UCSD-AML1 (cell line): Measurements from ENCODE around the gene GAS7.
"Not testable (repeated sequence)": the region's sequence is repeated elsewhere in the genome, so short reads cannot be mapped to it uniquely, and the experiment has no call there.

Experiments used
- DNase-seq: peaks from one replicate; lab custom pipeline; 2025; ENCODE audit not compliant: unreplicated experiment; lab: John Stamatoyannopoulos, UW

The GAS7 gene

DNA sequence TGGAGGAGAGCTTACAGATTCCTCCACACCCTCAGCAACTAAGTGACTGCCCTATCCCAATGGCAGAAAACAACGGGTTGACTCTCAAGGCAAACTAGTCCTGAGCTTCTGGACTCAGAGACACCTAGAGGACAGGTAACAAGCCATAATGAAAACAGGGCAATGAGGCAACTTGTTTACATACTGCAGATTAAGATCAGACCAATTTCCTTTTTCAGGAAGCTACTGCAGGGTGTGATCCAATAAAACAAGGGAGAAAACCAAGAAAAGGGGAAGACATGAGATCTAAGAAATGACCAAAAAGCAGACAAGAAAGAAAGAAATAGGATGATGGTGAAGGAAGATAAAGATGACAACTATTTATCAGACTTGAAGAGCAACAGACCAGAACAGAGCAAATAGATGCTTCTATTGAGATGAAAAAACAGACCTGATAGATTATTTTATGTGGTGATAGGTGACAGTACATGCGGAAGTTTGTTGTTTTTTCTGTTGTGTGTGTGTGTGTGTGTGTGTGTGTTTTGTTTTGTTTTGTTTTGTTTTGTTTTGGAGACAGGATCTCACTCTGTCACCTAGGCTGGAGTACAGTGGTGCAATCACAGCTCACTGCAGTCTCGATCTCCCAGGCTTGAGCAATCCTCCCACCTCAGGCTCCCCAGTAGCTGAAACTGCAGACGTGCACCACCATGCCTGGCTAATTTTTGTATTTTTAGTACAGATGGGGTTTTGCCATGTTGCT is 120.7 kb downstream of the GAS7 start:
- DNase-seq = no peak

DNA sequence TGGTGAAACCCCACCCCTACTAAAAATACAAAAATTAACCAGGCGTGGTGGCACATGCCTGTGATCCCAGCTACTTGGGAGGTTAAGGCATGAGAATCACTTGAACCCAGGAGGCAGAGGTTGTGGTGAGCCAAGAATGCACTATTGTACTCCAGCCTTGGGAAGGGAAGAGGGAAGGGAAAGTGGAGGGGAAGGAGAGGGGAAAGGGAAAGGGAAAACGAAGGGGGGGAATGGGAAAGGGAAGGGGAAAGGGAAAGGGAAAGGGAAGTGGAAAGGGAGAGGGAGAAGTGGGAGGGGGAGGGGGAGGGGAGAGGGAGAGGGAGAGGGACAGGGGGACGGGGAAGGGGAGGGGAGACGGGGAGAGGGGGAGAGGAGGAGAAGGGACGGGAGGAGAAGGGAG is 122.5 kb downstream of the GAS7 start:
- DNase-seq = no peak

DNA sequence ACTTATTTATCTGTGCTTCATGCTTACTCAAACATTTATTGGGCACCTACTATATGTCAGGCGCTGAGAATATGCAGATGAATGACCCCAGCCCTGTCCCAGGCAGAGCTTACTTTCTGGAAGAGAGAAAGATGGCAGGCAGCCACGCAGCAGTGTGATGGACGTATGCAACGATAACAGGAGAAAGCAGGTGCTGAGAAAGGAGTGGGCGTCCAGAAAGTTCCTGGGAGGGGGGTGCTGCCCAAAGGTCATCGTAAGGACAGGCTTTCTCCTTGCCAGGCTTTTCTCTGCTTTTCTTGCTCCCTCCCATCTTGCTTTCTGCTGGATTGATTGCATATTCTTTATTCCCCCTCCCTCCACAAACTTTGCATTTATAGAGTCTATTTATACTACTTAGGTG is 124.5 kb downstream of the GAS7 start:
- no peak for DNase-seq

DNA sequence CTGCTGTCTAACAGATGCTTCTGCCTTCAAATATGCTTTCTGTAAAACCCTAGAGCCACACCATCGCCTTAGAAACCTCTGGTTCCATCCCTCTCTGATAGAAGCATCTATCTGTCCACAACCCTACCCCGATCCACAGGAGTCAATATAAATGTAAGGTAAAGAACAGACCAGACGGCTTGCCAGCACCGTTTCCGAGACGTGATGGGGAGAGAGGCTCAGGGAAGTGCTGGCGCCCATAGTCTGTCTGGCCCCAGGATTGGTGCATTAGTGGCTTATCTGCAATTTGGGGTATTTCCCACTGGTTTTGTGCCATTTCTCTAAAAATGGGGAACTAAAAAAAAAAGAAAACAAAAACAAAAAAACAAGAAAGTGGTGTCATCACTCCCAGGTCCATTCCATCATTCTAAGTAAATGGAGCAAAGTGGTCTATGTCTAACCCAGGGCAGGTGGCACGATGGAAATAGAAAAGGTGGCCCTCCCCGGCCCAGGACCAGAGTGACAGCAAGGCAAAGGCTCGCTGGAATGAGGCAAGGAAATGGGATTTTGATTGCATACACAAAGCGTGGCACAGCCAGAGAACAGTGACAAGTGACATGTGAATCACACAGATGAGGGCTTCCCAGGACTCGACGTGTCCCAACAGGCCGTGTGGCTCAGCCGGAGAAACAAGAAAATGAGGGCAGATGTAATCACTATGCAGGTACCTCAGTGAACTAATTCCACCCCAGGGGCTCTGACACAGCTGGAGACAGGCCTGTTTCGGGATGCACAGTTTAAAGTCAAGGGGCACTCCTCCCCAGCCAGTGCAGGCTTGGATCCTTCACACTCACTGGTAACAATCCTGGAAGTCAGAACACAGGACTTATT is 125.6 kb downstream of the GAS7 start:
- no peak for DNase-seq

DNA sequence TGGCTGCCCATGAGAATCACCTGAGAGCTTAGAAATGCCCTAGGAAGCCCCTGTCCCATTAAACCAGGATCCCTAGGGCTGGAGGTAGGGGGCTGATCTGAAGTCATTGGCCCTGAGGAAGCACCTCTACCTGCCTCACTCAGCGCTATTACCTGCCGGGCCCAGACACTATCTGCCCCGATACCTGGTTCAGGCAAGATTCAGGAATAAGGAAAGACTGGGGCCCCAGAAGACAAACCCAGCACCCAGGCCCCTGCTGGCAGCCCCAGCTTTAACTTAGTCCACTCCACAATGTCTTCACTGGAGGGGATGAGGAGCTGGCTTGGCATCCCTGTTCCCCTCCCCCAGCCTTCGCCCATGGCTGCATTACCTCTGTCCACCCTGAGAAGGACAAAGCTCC is 126.3 kb downstream of the GAS7 start:
- no peak for DNase-seq

DNA sequence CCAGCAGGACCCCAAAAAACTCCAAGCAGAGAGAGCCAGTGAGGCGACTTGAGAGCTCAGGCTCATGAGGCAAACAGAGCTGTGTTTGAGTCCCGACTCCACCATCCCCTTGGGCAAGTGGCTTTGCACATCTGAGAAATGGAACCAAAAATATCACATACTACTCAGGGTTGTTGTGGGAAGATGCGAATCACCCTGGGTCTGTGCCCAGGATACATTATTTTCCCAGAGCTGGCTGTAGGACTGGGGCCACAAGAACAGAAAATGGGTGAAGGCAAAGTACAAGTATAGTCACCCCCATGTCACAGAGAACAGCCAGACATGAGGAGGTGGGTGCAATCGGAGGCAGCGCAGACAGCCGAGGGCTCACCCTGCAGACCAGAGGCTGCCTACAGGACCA is 127.3 kb downstream of the GAS7 start:
- DNase-seq = no peak

DNA sequence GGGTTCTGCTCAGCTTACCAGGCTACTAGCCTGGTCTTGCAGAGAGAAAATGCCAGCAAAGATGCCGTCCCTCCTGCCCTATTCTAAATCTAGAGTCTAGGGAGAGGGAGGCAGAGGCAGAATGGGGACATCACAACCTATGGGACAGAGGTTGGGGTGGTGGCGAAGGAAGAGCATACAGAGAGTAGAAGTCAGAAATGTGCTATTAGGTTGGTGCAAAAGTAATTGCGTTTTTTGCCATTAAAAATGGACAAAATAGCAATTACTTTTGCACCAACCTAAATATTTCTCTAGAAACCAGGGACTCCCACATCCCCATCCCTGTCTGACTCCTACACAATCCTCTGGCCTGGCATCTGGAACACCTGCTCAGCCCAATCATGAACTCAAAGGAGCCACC is 127.7 kb downstream of the GAS7 start:
- DNase-seq = no peak

DNA sequence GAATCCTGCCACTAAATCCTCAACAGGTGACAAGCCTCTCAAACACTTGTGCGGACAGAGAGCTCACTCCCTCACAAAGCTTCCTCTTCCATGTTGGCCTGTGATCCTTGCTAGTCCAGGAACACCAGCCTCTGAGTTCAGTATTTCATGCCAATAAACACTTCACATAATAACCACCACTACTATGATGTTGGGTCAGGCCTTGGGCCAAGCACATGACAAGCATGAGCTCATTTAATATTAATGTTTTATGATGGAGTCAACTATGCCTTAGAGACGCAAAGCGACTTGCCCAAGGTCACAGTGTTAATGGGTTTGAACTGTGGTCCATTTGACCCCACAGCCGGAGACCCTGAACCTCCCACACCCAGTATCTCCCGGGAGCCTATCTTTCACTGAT is 129.1 kb downstream of the GAS7 start:
- DNase-seq = no peak

DNA sequence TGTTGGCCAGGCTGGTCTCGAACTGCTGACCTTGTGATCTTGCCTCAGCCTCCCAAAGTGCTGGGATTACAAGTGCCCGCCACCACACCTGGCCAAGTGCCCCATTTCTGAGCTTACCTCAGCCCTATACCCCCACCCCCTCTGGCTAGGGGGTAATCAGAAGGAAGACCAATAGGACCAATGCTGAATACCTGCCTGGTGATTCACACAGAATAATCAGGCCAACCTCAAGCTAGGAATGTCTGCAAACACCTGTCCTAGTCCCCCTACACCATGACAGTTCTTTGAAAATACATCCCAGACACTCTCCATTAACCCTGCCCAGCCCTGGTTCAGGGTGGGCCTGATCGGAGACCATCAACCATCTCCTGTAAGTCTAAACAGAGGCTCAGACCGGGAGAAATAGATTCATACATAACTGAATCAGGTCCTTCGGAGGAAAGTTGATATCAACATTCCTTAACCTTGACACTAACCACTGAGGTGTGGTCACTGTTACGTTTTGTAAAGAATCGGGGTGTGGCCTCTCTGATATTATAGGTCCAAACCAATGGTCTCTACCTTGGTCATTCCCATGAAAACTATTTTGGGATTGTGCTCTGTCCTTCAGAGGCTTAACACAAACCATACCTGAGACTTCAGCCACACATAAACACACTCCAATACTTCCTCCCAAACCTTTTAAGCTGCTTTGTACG is 130.8 kb downstream of the GAS7 start:
- no peak for DNase-seq

DNA sequence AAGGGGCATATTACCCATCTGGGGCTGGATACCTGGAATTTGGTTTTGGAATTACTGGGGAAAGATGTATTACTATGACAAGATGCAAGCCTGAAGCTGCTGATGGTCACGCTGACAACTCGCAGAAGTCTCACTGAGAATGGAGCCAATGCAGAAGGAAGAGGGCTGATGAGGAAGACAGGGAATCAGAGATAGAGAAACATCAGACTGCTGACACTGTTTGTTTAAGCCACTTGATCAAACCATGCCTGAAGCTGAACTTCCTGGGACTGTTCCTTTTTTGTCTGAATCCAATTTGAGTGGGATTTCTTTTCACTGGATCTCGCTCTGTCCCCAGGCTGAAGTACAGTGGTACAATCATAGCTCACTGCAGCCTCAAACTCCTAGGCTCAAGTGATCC is 133.9 kb downstream of the GAS7 start:
- no peak for DNase-seq

DNA sequence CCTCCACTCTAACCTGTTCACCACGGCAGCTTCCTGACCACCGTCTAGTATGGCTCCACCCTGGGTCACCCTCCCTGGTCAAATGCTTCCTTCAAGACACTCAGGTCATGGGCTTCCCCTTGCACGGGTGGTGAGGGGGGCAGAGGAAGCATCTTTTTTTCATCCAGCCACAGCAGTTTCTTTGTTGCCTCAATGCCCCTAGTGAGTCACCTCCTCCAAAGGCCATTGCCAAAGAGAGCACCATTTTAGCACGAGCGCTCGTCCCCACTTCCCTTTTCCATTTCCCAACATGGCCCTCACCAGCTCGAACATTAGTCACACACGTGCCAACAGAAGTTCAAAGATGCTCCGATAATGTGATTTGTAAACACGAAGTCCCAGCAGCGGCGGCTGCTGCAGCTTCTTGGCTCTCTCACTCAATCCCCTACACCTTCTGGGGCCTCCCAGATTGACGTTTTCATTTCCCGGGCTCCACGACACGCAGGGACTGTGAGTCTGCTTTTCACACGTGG is 134.6 kb downstream of the GAS7 start:
- DNase-seq = peak; percentile 68

DNA sequence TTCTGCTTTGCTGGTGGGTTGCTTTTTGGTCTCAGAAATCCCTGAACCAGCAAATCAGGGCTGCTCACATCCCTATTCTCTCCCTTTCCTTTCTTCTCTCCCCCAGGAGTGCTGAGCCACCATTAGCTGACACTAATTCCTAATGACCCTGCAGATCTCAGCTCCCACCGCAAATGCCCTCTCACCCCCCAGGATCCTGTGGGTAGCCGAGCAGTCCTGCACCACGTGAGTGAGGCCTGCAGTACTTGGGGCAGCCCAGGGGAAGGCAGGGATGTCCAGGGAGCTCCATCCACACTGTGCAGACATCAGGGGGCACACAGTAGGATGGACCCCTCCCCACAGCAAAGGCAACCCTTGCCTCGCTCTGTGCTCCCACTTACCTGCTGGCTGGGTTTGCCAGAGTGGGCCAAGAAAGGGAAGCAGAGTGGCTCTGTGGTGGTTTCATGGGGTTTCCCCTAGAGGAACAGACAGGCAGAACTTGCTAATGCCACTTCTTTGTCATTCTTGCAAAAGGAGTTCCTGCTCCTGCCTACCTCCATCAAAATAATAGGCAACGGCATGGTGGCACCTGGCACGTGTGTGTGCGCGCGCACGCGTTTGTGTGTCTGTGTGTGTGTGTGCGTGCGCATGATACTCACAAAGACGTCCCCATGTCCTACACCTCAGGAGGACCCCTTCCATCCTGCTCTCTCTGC is 135.6 kb downstream of the GAS7 start:
- no peak for DNase-seq

DNA sequence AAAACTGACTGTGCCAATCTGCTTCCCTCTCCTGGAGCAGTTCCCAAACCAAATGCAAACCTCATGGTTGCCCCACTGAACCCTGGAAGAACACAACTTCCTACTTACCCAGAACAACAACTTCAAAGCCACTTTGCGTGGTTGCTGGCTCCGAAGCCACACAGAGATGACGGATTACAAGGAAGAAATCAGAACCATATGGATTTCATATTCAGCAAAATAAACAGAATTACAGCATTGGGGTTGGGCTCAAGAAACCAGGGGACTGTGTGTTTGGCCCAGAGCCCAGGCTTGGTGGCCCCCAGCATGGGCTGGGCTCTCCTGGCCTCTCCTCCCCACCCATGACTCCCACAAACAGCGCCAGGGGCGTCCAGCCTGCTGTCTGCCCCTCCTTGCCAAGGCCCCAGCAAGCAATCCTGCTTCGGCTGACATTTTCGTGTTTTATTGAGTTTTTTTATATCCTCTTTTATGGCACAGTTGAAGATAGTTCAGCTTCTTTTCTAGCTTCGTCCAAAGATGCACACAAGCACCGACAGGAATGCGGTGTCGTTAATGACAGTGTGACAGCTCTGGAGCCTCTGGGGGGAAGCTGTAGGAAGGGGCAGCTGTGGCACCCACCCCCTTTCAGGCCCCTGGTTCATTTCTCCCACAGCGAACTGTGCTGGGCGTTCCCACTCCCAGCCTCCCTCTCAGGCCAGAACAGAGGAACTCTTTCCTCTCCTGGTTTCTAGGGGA is 137.1 kb downstream of the GAS7 start:
- DNase-seq = no peak

DNA sequence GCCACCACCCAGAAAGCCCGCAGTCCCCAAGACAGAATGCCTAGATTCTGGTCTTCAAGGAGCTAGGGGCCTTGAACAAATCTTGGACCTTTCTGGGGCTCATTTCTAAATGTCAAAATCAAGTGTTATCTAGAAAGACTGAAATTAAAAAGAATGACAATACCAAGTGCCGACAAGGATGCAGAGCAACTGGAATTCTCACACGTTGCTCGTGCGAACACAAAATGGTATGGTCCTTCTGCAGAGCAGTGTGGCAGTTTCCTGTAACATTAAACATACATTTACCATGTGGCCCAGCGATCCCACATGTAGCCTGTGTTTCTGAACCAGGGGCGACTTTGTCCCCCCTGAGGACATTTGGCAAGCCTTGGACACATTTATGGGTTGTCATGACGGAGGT is 137.9 kb downstream of the GAS7 start:
- no peak for DNase-seq

DNA sequence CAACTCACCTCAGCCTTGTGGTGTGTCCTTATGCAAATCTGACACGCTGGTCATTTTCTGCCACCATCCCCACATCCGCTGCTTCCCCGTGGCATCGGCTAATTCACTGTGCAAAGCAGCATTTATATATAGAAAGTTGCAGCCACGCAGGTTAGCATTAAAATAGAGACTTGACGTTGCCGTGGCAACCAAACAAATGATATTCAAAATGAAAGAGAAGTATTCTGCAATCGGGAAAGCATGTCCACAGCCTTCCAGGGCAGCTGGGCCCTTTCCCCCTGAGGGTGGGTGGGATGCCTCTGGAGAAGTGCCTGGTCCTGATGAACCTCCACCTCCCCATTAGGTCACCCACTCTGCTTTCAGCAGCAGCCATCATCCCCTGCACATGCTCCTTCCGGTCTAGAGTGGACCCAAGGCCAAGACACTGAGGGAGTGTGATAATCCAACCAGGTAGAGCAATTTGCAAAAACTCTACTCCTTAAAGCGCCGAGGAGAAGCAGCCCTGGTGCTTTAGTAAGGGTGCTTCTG is 138.7 kb downstream of the GAS7 start:
- no peak for DNase-seq

DNA sequence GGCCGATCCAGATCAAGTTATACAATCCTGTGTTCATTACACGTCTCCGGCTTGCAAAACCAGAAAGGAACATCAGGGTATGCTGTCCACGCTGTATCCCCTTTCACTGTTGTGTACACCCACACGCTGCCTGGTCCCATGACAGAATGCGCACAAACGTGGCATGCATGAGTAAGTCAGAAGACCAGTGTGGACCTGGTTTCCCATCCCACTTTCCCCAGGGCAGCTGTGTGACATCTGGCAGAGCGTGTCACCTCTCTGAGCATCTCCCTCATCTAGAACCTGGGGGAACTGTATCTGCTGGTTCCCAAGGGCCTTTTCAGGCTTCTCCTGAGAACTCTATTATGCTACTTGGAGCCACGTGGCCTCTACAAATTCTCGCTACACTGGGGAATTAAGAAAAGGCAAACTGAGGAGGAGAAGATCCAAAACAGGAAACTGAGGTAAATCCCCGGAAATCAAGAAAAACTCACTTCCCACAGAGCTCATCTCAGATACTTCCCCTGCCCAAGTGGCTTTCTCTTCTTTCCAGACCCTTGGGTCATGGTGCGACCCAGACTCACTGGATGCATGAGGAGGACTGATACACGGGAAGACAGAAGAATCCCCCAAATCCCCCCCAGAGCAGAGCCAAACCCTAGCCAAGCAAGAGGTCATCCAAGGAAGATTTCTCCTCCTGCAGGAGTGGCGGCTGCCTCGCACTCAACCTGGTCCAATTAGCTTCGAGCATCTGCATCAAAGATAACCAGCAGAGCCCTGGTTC is 139.3 kb downstream of the GAS7 start:
- DNase-seq = no peak

DNA sequence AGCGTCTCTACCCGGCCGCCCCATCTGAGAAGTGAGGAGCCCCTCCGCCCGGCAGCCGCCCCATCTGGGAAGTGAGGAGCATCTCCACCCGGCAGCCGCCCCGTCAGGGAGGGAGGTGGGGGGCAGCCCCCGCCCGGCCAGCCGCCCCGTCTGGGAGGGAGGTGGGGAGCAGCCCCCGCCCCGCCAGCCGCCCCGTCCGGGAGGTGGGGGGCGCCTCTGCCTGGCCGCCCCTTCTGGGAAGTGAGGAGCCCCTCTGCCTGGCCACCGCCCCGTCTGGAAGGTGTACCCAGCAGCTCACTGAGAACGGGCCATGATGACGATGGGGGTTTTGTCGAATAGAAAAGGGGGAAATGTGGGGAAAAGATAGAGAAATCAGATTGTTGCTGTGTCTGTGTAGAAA is 140.9 kb downstream of the GAS7 start:
- DNase-seq = not testable (repeated sequence)

DNA sequence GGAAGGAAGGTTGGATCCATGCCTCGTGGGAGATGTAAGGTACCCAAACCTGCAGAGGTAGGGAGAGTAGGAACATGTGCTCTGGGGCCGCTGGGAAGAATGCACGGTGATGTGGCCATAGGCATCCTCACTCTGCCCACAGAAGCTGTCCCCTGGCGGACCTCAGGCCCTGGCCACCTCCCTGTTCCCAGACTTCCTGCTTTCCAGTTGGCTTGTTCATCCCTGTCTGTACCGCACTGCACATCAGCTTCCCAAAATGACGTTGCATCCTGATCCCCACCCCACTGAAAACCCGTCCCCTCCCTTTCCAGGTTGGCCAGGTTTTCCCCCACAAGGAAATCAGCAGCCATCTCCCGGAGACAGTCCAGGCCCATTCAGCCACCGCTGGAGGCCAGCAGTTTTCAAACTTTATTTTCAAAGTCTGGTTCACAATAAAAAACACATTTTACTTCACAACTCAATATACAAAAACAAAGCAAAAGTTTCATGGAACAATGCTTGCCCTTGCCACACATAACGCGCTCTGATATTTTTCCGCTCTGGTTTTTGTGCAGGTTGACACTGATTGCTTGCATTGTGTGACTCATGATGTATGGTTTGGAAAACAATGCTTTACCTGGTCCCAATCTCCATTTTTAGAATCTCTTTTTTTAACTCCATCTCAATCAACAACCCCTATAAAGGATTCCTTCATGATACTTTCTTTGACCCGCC is 143.0 kb downstream of the GAS7 start:
- DNase-seq = no peak
